Activated CD8-positive, alpha-beta T cell treated with anti-CD3 and anti-CD28 coated beads for 36 hours (primary cell): Measurements from ENCODE around the gene MAGI2. TPM values are rescaled to one million over a fixed set of nuclear protein-coding genes. Genes with fewer than 3 reads are reported as not detected.

ENCODE experiments used
- ATAC-seq: fragments of 200-7000 bp; cut with Tn5 transposase; one replicate; pipeline ENCODE4 v1.10.0; 2021; ENCODE audit warnings: mild to moderate bottlenecking, moderate library complexity
- CTCF ChIA-PET: fragments of 350-600 bp; sonication (Branson Sonifier 250); formaldehyde crosslinking; loops from one replicate; lab custom pipeline; 2021; ENCODE audit warnings: antibody characterized with exemption; lab: Charles Lee
- POLR2A ChIA-PET: fragments of 350-600 bp; sonication (Branson Sonifier 250); formaldehyde crosslinking; loops from one replicate; lab custom pipeline; 2021; ENCODE audit warnings: antibody characterized with exemption; lab: Charles Lee
- DNase-seq: peaks from one replicate; pipeline ENCODE4 v3.0.0-alpha.2; 2020
- H3K27ac Mint-ChIP-seq: one replicate; pipeline ENCODE4 v1.8.0; 2021; ENCODE audit warnings: mild to moderate bottlenecking, mixed read lengths
- H3K27me3 Mint-ChIP-seq: one replicate; pipeline ENCODE4 v1.8.0; 2021; ENCODE audit warnings: mixed read lengths
- H3K36me3 Mint-ChIP-seq: one replicate; pipeline ENCODE4 v1.8.0; 2021; ENCODE audit warnings: low read depth, mixed read lengths
- H3K4me1 Mint-ChIP-seq: one replicate; pipeline ENCODE4 v1.8.0; 2021; ENCODE audit warnings: low read depth, mixed read lengths
- H3K4me3 Mint-ChIP-seq: one replicate; pipeline ENCODE4 v1.8.0; 2021; ENCODE audit warnings: mild to moderate bottlenecking, moderate library complexity, mixed read lengths
- H3K9me3 Mint-ChIP-seq: one replicate; pipeline ENCODE4 v1.8.0; 2021; ENCODE audit warnings: mixed read lengths
- intact Hi-C: fragments of 100-400 bp; cut with micrococcal nuclease; formaldehyde crosslinking; loops from one replicate; pipeline ENCODE4 v1.10.0; 2022
- total RNA-seq, 2 experiments: library from RNA; stranded (reverse); gene quantifications; one replicate each; pipeline ENCODE4 v1.2.3, GENCODE V29; 2021
- TF ChIP-seq, protein P1 (sequence below): fragments of 200-600 bp; IDR thresholded peaks from one replicate; pipeline ENCODE4 v1.8.0; 2022; ENCODE audit warnings: antibody characterized with exemption, mild to moderate bottlenecking

Gene MAGI2
- total RNA-seq, 2 experiments from 2014 or later: 0.04 to 0.09 TPM

- H3K4me1 Mint-ChIP-seq: no peaks in the 10 kb centered on the region
- peaks cover 4% of the 10 kb centered on the region for H3K27me3 Mint-ChIP-seq
- CTCF ChIA-PET: no interaction called here
- no peak for DNase-seq
- no peak for ATAC-seq
- no peak overlapping the region for H3K27ac Mint-ChIP-seq
- H3K4me3 Mint-ChIP-seq: no peak overlapping the region
- POLR2A ChIA-PET: no interaction called here
- TF ChIP-seq, protein P1, sequence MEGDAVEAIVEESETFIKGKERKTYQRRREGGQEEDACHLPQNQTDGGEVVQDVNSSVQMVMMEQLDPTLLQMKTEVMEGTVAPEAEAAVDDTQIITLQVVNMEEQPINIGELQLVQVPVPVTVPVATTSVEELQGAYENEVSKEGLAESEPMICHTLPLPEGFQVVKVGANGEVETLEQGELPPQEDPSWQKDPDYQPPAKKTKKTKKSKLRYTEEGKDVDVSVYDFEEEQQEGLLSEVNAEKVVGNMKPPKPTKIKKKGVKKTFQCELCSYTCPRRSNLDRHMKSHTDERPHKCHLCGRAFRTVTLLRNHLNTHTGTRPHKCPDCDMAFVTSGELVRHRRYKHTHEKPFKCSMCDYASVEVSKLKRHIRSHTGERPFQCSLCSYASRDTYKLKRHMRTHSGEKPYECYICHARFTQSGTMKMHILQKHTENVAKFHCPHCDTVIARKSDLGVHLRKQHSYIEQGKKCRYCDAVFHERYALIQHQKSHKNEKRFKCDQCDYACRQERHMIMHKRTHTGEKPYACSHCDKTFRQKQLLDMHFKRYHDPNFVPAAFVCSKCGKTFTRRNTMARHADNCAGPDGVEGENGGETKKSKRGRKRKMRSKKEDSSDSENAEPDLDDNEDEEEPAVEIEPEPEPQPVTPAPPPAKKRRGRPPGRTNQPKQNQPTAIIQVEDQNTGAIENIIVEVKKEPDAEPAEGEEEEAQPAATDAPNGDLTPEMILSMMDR: no peak
- H3K36me3 Mint-ChIP-seq: no peaks in the 10 kb centered on the region
- intact Hi-C loops: no loop called here
- no peaks in the 10 kb centered on the region for H3K9me3 Mint-ChIP-seq
Measured at GRCh38 chr7:78148166-78148894, 1305.1 kb downstream of the MAGI2 start.

DNA sequence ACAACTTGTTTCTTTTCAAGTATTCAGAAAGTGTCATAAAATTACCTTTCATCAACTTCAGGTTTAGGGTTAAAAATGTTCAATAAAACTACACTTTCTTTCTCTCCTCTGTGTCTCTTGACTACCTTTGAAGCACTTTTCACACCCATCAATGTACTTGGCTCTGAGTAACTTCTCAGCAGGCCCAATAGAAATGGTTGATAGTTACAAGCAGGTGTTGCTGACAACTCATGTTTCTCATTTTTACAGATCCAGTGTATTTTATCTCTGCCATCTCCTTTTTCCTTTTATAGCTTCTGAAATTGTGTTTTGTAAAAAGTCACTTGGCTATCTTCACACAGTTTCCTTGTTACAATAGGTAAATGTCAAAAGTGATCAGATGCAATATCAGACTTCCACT lies 1306.9 kb downstream of the MAGI2 start:
- no peak for ATAC-seq
- Mint-ChIP-seq H3K36me3 (no peaks in the 10 kb centered on the region), H3K27me3 (peaks cover 4% of the 10 kb centered on the region), H3K9me3 (no peaks in the 10 kb centered on the region), H3K4me1 (no peaks in the 10 kb centered on the region), H3K27ac (no peak overlapping the region), H3K4me3 (no peak overlapping the region)
- TF ChIP-seq, protein P1: no peak
- DNase-seq: no peak
- intact Hi-C loops: no loop called here
- POLR2A ChIA-PET: no interaction called here
- CTCF ChIA-PET: no interaction called here

DNA sequence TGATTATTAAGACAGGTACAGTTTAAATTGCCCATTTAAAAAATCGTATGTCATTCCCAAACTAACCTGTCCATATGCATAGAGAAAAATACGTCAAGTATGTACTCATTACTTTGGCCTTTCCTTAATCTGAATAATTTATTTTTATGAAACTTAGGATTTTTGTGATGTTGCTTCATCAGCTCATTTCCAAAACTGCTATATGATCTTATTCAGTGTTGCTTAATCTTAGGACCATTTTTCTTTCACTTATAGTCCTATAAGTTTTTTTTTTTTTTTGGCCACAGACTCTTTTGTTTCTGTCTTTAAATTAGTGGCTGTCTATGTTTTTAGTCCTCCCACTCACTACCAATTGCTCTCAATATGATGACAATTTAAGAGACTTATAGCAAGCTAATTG lies 1309.8 kb downstream of the MAGI2 start:
- DNase-seq (no peak), ATAC-seq (no peak)
- Mint-ChIP-seq H3K9me3 (no peaks in the 10 kb centered on the region), H3K36me3 (no peaks in the 10 kb centered on the region), H3K4me3 (no peak overlapping the region), H3K27me3 (peaks cover 6% of the 10 kb centered on the region), H3K27ac (no peak overlapping the region), H3K4me1 (no peaks in the 10 kb centered on the region)
- CTCF ChIA-PET: no interaction called here
- intact Hi-C loops: no loop called here
- POLR2A ChIA-PET: no interaction called here
- TF ChIP-seq, protein P1: no peak

DNA sequence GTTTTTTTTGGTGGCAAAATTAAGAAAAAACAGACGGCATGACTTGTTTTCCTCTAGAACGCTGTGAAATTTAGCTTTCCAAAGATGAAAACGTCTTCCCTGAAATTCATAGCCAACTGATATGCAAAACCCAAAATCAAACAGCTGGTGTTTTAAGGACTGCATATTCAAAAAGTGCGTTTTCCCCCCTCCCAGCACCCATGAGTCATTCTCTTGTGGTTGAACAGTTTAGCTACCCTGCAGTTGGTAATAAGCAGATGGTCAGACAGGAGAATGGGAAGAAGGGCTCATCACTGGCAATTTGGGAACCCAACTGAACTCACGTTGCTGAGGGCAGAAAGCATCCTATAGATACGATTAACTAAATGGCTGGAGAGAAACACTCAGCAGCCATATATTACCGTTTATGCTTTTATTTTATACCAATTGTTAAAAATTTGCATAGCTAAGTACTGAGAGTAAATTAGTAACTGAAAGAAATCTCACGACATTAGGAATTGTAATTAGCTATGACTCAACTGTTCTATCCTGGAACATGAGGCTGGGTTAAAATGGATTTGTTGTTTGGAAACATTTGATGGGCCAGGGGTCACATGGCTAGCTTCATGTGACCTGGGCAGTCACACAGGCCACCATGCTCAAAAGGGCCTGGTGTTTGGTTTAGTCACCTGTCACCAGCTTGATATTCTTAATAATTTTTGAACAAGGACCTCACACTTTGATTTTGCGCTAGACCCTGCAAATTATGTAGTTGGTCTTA lies 1311.8 kb downstream of the MAGI2 start:
- ATAC-seq (no peak), DNase-seq (no peak)
- intact Hi-C loops: no loop called here
- Mint-ChIP-seq H3K27ac (no peak overlapping the region), H3K4me1 (no peaks in the 10 kb centered on the region), H3K9me3 (no peaks in the 10 kb centered on the region), H3K27me3 (peaks cover 6% of the 10 kb centered on the region), H3K4me3 (no peak overlapping the region), H3K36me3 (no peaks in the 10 kb centered on the region)
- ChIA-PET POLR2A (no interaction called here), CTCF (no interaction called here)
- TF ChIP-seq, protein P1: no peak

DNA sequence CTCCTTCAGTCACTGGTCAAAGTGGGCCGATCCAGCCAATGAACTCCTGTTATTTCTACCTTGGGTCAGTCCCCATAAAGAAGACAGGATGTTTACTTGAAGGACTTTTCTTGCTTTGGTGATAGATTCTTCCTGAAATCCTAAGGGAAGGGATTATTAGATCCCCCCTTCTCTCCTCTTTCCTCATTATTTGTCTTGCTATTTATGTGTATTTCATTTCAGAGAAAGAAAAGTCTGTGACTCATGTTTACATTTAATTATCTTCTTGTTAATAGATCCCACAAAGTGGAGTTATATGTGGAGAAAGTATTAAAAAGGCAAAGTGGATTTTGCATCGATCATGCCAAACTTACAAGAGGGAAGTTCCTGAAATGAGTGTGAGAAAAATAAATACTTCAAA lies 1313.4 kb downstream of the MAGI2 start:
- TF ChIP-seq, protein P1: no peak
- Mint-ChIP-seq H3K4me1 (no peaks in the 10 kb centered on the region), H3K27me3 (peaks cover 1% of the 10 kb centered on the region), H3K9me3 (no peaks in the 10 kb centered on the region), H3K36me3 (no peaks in the 10 kb centered on the region), H3K27ac (no peak overlapping the region), H3K4me3 (no peak overlapping the region)
- ATAC-seq (no peak), DNase-seq (no peak)
- ChIA-PET CTCF (no interaction called here), POLR2A (no interaction called here)
- intact Hi-C loops: no loop called here
